ENCODE results near the gene CD1E.
"Not testable (repeated sequence)": the region's sequence is repeated elsewhere in the genome, so short reads cannot be mapped to it uniquely, and the experiment has no call there.

DNA sequence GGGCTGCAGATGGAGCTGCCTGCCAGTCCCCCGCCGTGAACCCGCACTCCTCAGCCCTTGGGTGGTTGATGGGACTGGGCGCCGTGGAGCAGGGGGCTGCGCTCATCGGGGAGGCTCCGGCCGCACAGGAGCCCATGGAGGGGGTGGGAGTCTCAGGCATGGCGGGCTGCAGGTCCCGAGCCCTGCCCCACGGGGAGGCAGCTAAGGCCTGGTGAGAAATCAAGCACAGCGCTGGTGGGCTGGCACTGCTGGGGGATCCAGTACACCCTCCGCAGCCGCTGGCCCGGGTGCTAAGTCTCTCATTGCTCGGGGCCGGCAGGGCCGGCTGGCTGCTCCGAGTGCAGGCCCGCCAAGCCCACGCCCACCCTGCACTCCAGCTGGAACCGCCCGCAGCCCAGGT, 4.7 kb upstream of the CD1E start:
- TF ChIP-seq, protein P1, sequence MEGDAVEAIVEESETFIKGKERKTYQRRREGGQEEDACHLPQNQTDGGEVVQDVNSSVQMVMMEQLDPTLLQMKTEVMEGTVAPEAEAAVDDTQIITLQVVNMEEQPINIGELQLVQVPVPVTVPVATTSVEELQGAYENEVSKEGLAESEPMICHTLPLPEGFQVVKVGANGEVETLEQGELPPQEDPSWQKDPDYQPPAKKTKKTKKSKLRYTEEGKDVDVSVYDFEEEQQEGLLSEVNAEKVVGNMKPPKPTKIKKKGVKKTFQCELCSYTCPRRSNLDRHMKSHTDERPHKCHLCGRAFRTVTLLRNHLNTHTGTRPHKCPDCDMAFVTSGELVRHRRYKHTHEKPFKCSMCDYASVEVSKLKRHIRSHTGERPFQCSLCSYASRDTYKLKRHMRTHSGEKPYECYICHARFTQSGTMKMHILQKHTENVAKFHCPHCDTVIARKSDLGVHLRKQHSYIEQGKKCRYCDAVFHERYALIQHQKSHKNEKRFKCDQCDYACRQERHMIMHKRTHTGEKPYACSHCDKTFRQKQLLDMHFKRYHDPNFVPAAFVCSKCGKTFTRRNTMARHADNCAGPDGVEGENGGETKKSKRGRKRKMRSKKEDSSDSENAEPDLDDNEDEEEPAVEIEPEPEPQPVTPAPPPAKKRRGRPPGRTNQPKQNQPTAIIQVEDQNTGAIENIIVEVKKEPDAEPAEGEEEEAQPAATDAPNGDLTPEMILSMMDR (IDR thresholded peaks at IDR 0.05), result not testable (repeated sequence)
- not testable (repeated sequence) for TF ChIP-seq EZH2 (IDR thresholded peaks at IDR 0.05; ENCODE audit: borderline replicate concordance, insufficient read depth, low read depth, low read length, poor library complexity, severe bottlenecking)
